GM13977 (cell line): Measurements from ENCODE around the gene BRS3.

Source experiments
- DNase-seq: peaks from one replicate; pipeline ENCODE4 v3.0.0; 2012; ENCODE audit warnings: low spot score
- in situ Hi-C: fragments of 300-500 bp; cut with MboI; formaldehyde crosslinking; loops from one replicate; pipeline ENCODE4 v1.12.0; 2022; ENCODE audit warnings: low sequenced_read_pairs, low pct_unique_long_range_greater_than_20kb, mixed read lengths, inconsistent platforms; ENCODE audit not compliant: unreplicated experiment
- TF ChIP-seq, protein P1 (sequence below): IDR thresholded peaks from 2 replicates; pipeline ENCODE4 v1.5.1; 2012; ENCODE audit warnings: mild to moderate bottlenecking, control low read depth; ENCODE audit not compliant: insufficient read depth; ENCODE audit errors: extremely low read depth, missing control alignments

Gene BRS3

DNA sequence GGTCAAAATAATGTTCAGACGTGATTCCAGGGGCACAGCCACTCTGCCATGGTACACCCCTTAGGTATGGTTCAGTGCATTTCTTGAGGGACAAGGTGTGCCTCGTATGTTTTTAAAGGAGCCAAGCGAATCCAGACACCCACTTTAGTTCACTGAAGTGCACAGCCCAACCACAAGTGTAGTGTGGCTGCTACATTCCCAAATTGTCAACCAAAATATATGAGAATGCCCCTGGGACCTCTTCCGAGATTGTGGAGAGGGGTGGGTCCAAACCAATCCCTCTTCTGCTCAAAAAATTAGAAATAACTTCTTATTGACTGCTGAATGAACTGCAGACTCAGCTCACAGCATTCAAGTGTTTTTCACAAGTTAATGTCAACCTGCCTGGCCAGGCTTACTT lies 7.4 kb upstream of the BRS3 start:
- DNase-seq = no peak
- in situ Hi-C loops = no loop called here
- TF ChIP-seq, protein P1, sequence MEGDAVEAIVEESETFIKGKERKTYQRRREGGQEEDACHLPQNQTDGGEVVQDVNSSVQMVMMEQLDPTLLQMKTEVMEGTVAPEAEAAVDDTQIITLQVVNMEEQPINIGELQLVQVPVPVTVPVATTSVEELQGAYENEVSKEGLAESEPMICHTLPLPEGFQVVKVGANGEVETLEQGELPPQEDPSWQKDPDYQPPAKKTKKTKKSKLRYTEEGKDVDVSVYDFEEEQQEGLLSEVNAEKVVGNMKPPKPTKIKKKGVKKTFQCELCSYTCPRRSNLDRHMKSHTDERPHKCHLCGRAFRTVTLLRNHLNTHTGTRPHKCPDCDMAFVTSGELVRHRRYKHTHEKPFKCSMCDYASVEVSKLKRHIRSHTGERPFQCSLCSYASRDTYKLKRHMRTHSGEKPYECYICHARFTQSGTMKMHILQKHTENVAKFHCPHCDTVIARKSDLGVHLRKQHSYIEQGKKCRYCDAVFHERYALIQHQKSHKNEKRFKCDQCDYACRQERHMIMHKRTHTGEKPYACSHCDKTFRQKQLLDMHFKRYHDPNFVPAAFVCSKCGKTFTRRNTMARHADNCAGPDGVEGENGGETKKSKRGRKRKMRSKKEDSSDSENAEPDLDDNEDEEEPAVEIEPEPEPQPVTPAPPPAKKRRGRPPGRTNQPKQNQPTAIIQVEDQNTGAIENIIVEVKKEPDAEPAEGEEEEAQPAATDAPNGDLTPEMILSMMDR = no peak

DNA sequence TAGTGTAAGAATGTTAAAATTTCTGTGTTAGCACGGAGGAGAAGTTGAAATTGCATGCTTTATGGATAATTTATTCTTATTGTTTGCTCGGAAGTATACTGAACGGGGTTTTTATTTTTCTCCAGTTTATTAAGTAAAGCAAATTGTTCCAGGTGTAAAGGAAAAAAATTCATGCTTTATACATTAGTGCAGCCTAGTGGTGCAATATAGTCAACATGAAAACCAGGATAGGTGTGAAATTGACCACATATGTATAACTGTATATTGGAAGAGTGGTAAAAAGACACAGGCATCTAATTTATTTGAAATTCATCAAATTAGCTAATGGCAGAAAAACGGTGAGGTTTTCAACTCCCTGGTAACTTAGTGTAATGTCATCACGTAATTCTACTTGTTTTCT lies 959 bp downstream of the BRS3 start:
- in situ Hi-C loops = no loop called here
- TF ChIP-seq, protein P1 = no peak
- no peak for DNase-seq

DNA sequence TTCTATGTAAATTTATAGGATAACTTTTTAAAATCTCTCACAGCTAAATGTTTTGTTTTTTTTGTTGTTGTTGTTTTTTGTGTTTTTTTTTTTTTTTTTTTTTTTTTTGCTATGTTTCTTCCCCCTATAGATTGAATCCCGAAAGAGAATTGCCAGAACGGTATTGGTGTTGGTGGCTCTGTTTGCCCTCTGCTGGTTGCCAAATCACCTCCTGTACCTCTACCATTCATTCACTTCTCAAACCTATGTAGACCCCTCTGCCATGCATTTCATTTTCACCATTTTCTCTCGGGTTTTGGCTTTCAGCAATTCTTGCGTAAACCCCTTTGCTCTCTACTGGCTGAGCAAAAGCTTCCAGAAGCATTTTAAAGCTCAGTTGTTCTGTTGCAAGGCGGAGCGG lies 4.1 kb downstream of the BRS3 start:
- in situ Hi-C loops = no loop called here
- TF ChIP-seq, protein P1 = no peak
- DNase-seq = no peak

DNA sequence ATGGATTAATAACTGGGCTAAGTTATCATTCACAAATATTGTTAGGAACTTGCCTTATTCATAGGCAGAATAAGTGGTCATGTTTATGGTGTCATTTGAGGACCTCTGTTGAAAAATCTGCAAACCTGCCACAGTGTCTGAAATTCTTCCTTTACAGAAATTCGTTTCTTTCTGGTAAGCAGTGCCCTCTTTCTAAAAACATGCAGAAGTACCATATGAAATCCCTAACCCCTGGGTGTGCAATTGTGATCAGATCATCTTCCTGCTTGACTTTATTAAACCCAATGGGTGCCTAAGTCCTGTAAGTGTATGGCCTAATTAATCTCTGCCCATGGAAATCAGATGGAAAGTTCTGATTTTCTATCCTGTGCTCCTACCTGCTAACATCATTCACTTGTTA lies 5.3 kb downstream of the BRS3 start:
- TF ChIP-seq, protein P1 = no peak
- DNase-seq = no peak
- in situ Hi-C loops = no loop called here

DNA sequence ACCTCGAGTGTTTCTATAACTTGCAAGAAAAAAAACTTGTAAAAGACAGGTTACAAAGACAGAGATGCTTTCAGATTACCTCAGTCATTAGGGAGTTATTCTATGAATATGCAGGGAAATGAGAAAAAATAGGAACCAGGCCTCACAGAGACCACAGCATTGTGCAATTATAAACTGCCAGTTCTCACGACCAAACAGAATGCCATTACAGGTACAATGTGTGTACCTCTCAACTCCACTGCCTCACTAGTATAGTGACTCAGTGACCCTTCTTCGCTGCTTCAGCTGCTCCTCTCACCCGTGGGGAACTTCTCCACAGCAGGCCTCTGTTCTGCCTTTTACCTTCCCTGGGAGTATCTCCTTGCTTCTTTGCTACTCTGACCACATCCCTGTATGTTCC lies 7.3 kb downstream of the BRS3 start:
- no peak for DNase-seq
- TF ChIP-seq, protein P1 = no peak

DNA sequence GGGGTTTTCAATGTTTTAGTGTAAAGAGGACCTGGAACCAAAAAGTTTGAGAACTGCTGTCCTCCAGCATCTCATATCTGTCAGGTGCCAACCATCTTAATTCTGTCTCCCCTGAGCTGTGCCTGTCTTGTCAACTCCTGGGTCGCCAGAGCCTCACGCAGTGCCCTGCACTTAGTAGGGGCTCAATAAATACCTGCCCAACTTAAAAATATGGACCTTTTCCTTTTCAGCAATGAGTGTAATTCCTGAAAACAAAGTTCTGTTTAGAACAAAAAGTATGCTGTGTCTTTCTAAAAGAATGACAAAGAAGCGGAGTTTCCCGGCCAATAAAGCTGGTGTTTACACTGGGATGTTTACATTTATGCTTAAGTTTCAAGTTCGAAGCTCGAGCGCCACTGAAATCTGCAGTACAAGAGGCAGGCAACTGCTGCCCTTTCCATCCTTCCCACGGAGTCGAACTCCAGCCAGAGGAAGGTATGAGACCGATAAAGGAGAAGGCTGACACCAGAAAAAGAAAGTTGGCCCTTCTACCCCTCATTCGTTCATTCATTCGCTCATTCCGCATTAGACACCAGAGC lies 8.5 kb downstream of the BRS3 start:
- in situ Hi-C loops = no loop called here
- DNase-seq = no peak

More for the DNA sequence above, 7.3 kb downstream of the BRS3 start:
- in situ Hi-C loops = no loop called here

More for the DNA sequence above, 8.5 kb downstream of the BRS3 start:
- TF ChIP-seq, protein P1 = no peak
